Stomach (tissue), 9 donors: ENCODE measurements around the gene KCNC3. TPM values are rescaled to one million over a fixed set of nuclear protein-coding genes. Genes with fewer than 3 reads are reported as not detected.

Experiments
- DNase-seq, 2 donors: peaks; one replicate each; pipeline versions ENCODE4 v3.0.0 to v3.0.0-alpha.2; 2013 to 2019
- H3K27ac ChIP-seq, 5 donors: fragments of 200-600 bp in 4 of 5; sonication (generic) in 4 of 5; one replicate each; pipeline ENCODE4 v1.5.1; 2013 to 2019; ENCODE audit warnings: mild to moderate bottlenecking in 1 of 5, moderate library complexity in 1 of 5
- H3K27me3 ChIP-seq, 3 donors: fragments of 200-600 bp; sonication (generic); one replicate each; pipeline ENCODE4 v1.5.1; 2017 to 2019; ENCODE audit warnings: mixed run types in 1 of 3
- H3K36me3 ChIP-seq, 4 donors: fragments of 200-600 bp; sonication (generic); 1 replicate in 3 of 4; 2 replicates in 1 of 4; pipeline ENCODE4 v1.5.1; 2016 to 2019
- H3K4me1 ChIP-seq, 4 donors: fragments of 200-600 bp; sonication (generic); one replicate each; pipeline ENCODE4 v1.5.1; 2016 to 2019
- H3K4me3 ChIP-seq, 4 donors: fragments of 200-600 bp; sonication (generic) in 3 of 4; one replicate each; pipeline ENCODE4 v1.5.1; 2016 to 2019; ENCODE audit warnings: mild to moderate bottlenecking in 1 of 4
- H3K9me3 ChIP-seq, 4 donors: fragments of 200-600 bp; sonication (generic); one replicate each; pipeline ENCODE4 v1.5.1; 2016 to 2019
- EP300 ChIP-seq: sonication (generic); formaldehyde crosslinking; IDR thresholded peaks from one replicate; pipeline ENCODE4 v1.6.1; 2017; ENCODE audit warnings: antibody characterized with exemption
- POLR2A ChIP-seq, 4 donors: fragments of 450-650 bp; IDR thresholded peaks; one replicate each; pipeline ENCODE4 v1.6.1; 2016; ENCODE audit warnings: antibody characterized with exemption in 4 of 4, control low read depth in 2 of 4, mild to moderate bottlenecking in 1 of 4, moderate library complexity in 1 of 4
- POLR2AphosphoS5 ChIP-seq, 3 donors: sonication (generic); formaldehyde crosslinking; IDR thresholded peaks; one replicate each; pipeline ENCODE4 v1.6.1; 2016; ENCODE audit warnings: antibody characterized with exemption in 3 of 3
- WGBS, 5 donors: extraction: QIAGEN DNeasy Blood & Tissue Kit in 3 of 5; methylation state at CpG; one replicate each; pipeline versions ENCODE4 v1.1.5 to v1.1.7; 2013 to 2018; 5-methylcytosine and 5-hydroxymethylcytosine counted together
- intact Hi-C: fragments of 100-400 bp; cut with DNase I; formaldehyde crosslinking; loops from one replicate; pipeline ENCODE4 v1.15.1; 2023; ENCODE audit warnings: low total_unique reads
- polyA plus RNA-seq, 3 donors: library from polyadenylated mRNA; stranded (reverse); fragments of 200-250 nt; gene quantifications; one replicate each; pipeline ENCODE4 v1.2.3, GENCODE V29; 2013
- total RNA-seq, 5 donors: library from RNA; depleted of rRNA; stranded (reverse); fragments of >200 nt; gene quantifications; one replicate each; pipeline versions ENCODE4 v1.1.0 to v1.2.3, GENCODE V29; 2014 to 2016
- TF ChIP-seq, protein P1 (sequence below), 7 experiments: fragments of 450-650 bp in 4 of 7; fragments of 200-600 bp in 3 of 7; sonication (generic) in 3 of 7; IDR thresholded peaks; one replicate each; pipeline ENCODE4 v1.5.1; 2016 to 2019; ENCODE audit warnings: antibody characterized with exemption in 7 of 7, control low read depth in 2 of 7, mild to moderate bottlenecking in 1 of 7
- donor health status: healthy with polysubstance abuse.
- donor health status: Bipolar disorder and iron deficiency.
- donor health status: healthy.

The KCNC3 gene
- total and polyA plus RNA-seq, 8 donors = 0.25 to 2.3 (median 0.41) TPM; not detected in 2

DNA sequence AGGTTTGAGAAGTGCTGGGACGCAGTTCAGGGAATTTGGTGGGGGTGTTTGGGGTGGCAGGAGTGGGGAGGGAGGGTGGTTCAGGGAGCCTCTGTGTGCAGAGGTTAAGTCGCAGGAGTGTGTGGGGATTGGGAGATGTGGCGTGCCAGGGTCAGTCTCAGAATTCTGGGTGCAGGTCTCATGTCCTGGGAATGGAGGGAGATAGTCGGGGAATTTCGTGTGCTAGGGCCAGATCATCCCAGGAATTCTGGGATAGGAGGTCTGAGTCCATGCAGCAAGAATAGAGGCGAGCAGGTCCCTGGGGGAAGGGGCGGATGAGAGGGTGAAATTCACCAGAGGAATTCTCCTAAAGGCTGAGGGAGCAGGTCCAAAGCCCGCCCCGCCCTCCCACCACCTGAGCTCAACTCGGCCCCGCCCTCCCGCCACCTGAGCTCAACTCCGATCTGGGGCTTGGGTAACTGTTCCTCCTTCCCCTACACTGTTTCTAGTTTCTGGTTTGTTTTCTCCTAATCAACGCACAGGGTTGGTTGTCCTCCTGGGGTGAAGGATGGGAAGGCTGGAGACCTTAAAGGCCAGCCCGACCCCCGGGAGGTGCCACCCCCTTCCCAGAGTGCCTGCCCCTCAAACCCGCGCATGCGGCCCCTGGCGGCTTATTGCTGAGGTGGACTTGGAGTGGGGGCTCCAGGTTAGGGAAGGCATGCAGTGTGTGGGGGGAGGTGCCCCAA, 15.2 kb downstream of the KCNC3 start:
- Histone ChIP-seq H3K9me3 (no peaks in the 10 kb centered on the region), H3K27ac (no peak overlapping the region), H3K4me3 (no peak overlapping the region), H3K4me1 (peaks cover 0 to 15% (median 5%) of the 10 kb centered on the region in 4 donors), H3K36me3 (peaks cover 0 to 13% (median 6%) of the 10 kb centered on the region in 4 donors), H3K27me3 (peaks cover 18 to 97% (median 68%) of the 10 kb centered on the region in 3 donors)
- intact Hi-C loops = no loop called here
- TF ChIP-seq POLR2A (IDR thresholded peaks at IDR 0.05) = no peak
- TF ChIP-seq POLR2AphosphoS5 (IDR thresholded peaks at IDR 0.05) = no peak
- no peak for TF ChIP-seq EP300
- TF ChIP-seq, protein P1, sequence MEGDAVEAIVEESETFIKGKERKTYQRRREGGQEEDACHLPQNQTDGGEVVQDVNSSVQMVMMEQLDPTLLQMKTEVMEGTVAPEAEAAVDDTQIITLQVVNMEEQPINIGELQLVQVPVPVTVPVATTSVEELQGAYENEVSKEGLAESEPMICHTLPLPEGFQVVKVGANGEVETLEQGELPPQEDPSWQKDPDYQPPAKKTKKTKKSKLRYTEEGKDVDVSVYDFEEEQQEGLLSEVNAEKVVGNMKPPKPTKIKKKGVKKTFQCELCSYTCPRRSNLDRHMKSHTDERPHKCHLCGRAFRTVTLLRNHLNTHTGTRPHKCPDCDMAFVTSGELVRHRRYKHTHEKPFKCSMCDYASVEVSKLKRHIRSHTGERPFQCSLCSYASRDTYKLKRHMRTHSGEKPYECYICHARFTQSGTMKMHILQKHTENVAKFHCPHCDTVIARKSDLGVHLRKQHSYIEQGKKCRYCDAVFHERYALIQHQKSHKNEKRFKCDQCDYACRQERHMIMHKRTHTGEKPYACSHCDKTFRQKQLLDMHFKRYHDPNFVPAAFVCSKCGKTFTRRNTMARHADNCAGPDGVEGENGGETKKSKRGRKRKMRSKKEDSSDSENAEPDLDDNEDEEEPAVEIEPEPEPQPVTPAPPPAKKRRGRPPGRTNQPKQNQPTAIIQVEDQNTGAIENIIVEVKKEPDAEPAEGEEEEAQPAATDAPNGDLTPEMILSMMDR (IDR thresholded peaks at IDR 0.05) = no peak
- 2 to 6% (median 4%) methylated on average over 15 to 20 of the region's 20 CpGs for WGBS, 5 donors
- peak in 1 of 2 donors; percentile 45 for DNase-seq

DNA sequence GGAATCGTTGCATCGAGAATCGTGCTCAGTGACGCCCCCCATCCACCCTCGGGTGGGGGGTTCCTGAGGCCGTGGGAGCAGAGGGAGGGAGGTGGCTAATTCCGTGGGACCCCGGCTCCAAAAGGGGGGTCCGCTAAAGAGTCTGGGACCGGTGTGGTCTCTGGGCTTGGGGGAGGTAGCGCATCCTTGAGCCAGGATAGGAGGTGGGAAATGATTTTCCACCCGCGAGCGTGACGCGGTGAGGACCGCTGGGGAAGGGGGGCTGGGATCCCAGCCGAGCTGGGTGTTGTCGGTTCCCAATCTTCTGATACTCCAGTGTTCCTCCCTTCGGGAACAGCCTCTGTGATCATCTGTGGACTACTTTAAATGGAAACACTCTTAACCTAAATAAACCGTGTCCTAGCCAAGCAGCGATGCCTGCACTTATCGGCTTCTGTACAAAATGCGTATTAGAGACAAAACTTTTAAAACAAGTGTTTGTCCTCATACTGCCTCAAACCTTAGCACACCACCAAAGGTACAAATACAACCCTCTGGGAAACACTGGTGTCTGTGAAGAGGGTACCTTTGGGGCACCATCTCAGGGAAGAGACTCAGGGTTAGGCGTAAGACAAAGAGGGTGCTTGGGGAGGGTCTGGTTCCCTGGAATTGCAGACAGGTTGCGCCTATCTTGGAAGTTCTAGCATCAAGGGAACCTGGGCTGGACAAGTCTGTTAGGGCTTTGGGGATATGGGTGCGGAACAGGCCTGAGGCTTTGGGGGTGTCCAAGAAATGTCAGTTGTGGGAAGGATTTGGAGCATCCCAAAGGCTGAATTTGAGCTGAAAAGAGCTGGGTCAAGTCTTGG, 16.0 kb downstream of the KCNC3 start:
- H3K4me1 ChIP-seq = peaks cover 0 to 15% (median 5%) of the 10 kb centered on the region in 4 donors
- WGBS, 5 donors = 9 to 14% (median 11%) methylated on average over 20 to 27 of the region's 27 CpGs
- TF ChIP-seq, protein P1 (IDR thresholded peaks at IDR 0.05) = no peak
- TF ChIP-seq POLR2AphosphoS5 (IDR thresholded peaks at IDR 0.05) (no peak), POLR2A (IDR thresholded peaks at IDR 0.05) (no peak), EP300 (no peak)
- DNase-seq = no peak
- H3K27ac ChIP-seq = no peak overlapping the region
- H3K9me3 ChIP-seq = no peaks in the 10 kb centered on the region
- intact Hi-C loops = no loop called here
- H3K36me3 ChIP-seq = peaks cover 0 to 21% (median 11%) of the 10 kb centered on the region in 4 donors
- H3K4me3 ChIP-seq = no peak overlapping the region
- peaks cover 18 to 96% (median 68%) of the 10 kb centered on the region in 3 donors for H3K27me3 ChIP-seq

DNA sequence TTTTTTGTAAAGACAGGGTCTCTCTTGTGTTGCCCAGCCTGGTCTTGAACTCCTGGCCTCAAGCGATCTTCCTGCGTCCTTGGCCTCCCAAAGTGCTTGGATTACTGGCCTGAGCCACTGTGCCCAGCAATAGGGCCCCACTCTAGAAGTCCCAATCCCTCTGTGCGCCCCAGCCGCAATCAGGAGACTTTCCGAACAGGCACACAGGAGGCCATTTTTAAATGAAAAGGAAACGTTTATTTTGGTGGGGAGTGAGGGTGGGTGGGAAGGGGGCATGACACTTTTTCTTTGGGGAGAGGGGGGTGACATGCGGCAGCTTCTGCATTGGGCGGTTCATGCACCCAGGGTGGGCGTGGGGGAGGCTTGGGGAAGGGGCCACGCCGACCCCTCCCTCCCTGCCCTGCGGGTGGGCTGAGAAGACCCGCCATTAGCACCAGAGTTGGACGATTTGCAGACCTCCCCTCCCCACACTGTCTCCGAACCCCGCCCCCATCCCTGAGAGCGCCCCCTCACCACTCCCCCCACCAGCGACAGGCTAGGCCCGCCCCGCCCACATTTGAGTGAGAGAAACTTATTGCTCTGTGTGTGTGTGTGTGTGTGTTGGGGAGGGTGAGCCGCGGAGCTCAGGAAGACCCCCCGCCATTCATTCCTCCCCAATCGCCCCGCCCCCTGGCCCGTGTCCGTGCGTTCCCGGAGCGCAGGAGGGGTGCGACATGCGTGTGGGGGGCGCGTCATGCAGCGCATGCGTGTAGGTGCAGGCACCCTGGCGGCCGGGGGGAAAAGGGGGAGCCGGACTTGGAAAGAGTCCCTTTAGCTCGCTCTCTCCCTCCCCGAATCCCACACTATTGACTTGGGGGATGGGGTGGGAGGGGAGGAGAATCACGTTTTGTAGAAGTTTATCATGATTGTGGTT, 17.2 kb downstream of the KCNC3 start:
- intact Hi-C loops = no loop called here
- Histone ChIP-seq H3K36me3 (peaks cover 0 to 32% (median 19%) of the 10 kb centered on the region in 4 donors), H3K27ac (no peak overlapping the region), H3K4me3 (no peak overlapping the region), H3K4me1 (peaks cover 0 to 15% (median 5%) of the 10 kb centered on the region in 4 donors), H3K27me3 (peaks cover 18 to 84% (median 68%) of the 10 kb centered on the region in 3 donors), H3K9me3 (no peaks in the 10 kb centered on the region)
- TF ChIP-seq POLR2AphosphoS5 (IDR thresholded peaks at IDR 0.05) (no peak), POLR2A (IDR thresholded peaks at IDR 0.05) (no peak), EP300 (no peak)
- TF ChIP-seq, protein P1 (IDR thresholded peaks at IDR 0.05) = no peak
- WGBS, 5 donors = 2 to 6% (median 5%) methylated on average over 27 to 42 of the region's 42 CpGs
- DNase-seq = peak in 1 of 2 donors; percentile 74
